A172 (cell line): ENCODE measurements around the gene ATAD1. TPM values are rescaled to one million over a fixed set of nuclear protein-coding genes. Genes with fewer than 3 reads are reported as not detected.
"Not testable (repeated sequence)": the region's sequence is repeated elsewhere in the genome, so short reads cannot be mapped to it uniquely, and the experiment has no call there.

Source experiments
- DNase-seq: peaks from one replicate; pipeline ENCODE4 v3.0.0-alpha.2; 2015; ENCODE audit warnings: low spot score
- total RNA-seq: library from RNA; depleted of rRNA; stranded (reverse); fragments of >200 nt; shearing (Covaris generic); gene quantifications from 2 replicates; pipeline ENCODE4 v1.2.3, GENCODE V29; 2014; rRNA removed

ATAD1 gene, protein sequence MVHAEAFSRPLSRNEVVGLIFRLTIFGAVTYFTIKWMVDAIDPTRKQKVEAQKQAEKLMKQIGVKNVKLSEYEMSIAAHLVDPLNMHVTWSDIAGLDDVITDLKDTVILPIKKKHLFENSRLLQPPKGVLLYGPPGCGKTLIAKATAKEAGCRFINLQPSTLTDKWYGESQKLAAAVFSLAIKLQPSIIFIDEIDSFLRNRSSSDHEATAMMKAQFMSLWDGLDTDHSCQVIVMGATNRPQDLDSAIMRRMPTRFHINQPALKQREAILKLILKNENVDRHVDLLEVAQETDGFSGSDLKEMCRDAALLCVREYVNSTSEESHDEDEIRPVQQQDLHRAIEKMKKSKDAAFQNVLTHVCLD
- 62.9 TPM in 2 replicates for total RNA-seq

DNA sequence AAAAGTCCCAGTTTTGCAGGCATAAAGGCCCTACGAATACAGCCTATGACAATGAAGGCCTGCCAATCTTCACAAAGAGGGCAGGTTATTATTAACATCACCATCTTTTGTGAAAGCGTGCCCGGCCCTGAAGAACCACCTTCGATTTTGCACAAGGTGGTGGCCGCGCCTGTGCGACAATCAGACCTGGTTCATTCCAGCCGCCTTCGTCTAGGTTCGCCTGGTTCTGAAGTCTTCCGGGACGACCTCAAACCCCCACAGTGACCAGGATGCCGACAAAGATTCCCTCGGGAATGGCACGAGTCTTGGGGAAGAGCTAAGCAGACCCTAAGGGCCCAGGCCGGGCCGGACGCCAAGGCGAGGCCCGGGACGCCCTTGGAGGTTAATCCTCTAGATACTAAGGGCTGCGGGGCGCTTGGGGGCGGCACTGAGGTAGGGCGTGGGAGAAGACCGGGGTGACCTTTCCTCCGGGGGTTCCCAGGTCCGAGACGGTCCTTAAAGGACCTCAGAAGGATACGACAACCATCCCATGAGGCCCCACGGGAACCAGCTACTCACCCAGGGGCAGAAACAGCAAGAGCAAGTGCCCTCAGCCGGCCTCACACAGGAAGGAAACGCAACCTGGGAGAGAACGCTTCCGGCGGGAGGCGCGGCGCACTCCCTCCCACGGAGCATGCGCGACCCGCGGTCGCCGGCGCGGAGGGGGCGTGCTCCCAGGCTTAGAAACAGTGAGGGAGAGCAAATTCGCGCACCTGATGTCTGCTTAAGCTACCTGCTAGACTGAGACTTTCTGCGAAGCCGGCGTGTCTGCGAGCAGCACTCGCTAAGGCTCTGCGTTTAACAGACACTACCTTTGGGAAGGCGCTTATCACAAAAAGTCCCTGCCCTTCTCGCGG, at the start of gene ATAD1:
TSS of gene ATAD1 (minus strand) at position 618 of the 896 bp plus-strand sequence. CDS start 3,627 bp downstream, outside the sequence.
- peak; percentile 77 for DNase-seq

DNA sequence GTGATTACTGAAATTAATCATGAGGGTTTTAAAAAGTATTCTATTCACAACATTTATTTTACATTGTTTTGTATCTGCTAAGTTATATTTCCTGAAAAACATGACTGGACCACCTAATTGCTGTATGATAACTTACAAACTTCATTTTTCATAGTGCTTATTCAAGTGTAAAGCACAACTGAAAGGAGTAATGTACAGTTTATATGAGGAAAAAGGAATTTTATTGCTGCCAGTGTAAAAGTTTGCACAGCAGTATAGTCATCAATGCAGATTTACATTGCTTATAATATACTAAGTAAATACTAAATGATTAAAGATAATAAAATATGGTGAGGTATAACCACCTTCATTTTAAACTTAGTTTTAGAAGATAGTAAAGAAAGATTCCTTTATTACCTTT, 49.4 kb upstream of the ATAD1 start:
- no peak for DNase-seq

DNA sequence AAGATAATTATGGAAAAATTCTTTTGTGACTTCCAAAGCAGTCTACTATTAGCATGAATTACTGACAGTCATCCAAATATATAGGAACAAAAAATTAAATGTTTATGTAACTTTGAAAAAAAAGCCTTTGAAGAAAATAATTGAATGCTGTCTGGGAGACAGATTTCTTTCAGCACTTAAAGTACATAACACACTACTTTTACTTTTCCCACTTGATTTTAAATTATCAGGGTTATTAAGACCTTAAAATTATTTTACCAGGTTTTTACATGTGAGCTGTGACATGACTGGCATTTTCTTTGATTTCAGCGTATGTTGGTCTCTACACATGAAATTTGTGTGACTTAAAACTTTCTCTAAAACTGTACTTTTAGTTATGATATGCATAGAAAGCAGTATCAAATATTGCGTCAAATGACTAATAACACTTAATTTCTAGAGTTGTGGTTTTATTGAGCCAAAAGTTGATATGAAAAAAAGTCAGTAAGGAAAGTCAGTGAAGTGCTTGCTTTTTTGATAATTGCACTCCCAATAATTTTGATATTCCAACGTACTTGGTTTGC, 48.5 kb upstream of the ATAD1 start:
- DNase-seq: no peak

DNA sequence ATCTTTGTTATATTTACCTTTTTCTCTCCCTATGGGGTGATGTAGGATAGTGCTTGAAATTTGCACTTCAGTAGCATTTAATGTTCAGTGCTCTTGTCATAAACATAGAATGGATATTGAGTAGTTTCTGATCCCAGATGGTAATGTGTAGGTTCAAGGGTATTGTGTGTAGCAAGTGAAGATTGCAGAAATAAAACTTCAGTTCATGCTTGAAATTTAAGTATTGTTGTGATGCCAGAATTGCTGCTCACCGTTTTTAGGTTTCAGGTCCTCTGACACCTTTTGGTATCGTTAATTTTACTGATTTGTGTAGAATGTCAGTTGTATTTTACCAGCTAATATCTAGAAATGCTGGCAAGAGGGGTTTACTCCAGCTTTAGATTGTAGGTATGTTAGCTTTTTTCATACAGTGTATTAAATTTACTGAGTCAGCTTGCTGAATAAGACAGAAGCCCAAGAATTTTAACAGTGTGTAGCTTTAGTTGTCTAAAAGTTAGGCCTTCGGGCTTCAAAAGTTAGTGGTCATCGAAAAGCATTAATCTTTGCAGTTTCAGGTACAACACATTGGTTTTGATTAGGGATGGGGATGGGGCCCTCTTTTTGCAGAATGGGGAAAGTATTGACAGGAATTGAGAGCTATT, 47.3 kb upstream of the ATAD1 start:
- DNase-seq: peak; percentile 18

DNA sequence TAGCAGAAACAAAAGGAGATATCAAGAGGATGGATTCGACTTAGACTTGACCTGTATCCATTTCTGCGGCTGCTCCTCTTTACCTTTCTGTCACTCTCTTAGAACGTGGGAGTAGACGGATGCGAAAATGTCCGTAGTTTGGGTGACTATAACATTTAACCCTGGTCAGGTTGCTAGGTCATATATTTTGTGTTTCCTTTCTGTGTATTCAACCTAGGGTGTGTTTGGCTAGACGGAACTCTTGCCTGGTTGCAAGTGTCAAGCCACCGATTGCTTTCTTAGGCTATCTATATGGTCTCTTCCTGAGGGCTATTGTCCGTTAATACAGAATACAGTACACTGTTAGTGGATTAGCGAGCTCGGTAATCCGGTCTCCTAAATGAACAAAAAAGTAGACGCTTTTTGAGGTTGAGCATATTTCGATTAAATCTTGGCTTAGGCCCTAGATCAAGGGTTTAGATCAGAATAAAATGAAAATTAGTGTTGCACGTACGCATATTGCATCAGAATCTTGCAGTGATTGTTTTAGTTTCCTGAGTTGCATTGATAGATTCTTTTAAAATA, 46.6 kb upstream of the ATAD1 start:
- DNase-seq: peak; percentile 39

DNA sequence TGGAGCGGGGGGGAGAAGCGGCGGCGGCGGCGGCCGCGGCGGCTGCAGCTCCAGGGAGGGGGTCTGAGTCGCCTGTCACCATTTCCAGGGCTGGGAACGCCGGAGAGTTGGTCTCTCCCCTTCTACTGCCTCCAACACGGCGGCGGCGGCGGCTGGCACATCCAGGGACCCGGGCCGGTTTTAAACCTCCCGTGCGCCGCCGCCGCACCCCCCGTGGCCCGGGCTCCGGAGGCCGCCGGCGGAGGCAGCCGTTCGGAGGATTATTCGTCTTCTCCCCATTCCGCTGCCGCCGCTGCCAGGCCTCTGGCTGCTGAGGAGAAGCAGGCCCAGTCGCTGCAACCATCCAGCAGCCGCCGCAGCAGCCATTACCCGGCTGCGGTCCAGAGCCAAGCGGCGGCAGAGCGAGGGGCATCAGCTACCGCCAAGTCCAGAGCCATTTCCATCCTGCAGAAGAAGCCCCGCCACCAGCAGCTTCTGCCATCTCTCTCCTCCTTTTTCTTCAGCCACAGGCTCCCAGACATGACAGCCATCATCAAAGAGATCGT, 46.0 kb upstream of the ATAD1 start:
- not testable (repeated sequence) for DNase-seq

DNA sequence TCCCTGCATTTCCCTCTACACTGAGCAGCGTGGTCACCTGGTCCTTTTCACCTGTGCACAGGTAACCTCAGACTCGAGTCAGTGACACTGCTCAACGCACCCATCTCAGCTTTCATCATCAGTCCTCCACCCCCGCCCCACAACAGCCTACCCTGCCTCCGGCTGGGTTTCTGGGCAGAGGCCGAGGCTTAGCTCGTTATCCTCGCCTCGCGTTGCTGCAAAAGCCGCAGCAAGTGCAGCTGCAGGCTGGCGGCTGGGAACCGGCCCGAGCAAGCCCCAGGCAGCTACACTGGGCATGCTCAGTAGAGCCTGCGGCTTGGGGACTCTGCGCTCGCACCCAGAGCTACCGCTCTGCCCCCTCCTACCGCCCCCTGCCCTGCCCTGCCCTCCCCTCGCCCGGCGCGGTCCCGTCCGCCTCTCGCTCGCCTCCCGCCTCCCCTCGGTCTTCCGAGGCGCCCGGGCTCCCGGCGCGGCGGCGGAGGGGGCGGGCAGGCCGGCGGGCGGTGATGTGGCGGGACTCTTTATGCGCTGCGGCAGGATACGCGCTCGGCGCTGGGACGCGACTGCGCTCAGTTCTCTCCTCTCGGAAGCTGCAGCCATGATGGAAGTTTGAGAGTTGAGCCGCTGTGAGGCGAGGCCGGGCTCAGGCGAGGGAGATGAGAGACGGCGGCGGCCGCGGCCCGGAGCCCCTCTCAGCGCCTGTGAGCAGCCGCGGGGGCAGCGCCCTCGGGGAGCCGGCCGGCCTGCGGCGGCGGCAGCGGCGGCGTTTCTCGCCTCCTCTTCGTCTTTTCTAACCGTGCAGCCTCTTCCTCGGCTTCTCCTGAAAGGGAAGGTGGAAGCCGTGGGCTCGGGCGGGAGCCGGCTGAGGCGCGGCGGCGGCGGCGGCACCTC, 45.3 kb upstream of the ATAD1 start, which contains the start of the genes KLLN and PTEN:
TSS of gene KLLN (minus strand) at position 481 of the 891 bp plus-strand sequence. CDS start 1,046 bp downstream, outside the sequence.
TSS of gene PTEN (plus strand) at position 573 of the 891 bp plus-strand sequence. CDS start 845 bp downstream, outside the sequence.
- peak; percentile 77 for DNase-seq

DNA sequence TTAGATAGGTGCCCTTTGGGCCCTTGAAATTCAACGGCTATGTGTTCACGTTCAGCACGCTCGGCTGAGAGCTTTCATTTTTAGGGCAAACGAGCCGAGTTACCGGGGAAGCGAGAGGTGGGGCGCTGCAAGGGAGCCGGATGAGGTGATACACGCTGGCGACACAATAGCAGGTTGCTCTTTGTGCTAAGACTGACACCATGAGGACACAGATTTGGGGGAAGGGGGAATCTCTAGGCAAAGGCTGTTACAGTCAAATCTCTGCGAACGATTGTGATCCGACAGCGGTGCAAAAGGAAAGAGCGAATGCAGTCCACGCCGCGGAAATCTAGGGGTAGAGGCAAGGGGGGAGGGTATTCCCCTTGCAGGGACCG, 44.6 kb upstream of the ATAD1 start:
- DNase-seq: no peak

DNA sequence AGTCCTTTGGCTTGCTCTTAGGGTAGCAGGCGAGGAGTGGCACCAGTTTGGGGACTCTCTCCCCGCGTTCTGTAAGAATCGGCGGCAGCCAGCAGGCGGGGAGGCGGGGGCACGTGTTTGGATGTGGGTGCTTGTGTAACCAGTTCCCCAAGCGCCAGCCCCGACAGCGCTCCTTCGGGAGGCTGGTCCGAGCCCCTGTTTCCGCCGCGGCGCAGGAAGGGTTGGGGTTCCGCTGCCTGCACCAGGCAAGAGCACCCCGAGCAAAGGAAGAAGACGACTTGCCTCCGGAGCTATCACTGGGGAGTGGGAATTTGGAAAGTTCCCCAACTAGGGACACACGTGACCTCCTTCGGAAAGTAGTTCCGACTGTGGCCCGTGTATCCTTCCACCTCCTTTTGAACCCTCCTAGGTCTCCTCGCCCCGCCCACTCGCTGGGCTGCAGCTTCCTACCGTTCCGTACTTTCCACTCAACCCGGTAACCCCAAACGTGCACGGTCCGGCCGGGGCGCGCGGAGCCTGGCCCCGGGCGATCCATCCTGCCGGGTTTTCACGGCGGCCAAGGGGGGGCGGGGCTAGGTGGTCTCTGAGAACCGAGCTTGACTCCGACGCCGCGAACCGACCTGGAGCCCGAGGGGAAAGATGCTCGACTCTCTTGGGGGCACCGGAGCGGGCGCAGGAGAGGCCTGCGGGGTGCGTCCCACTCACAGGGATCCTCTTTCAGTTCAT, 44.1 kb upstream of the ATAD1 start:
- peak; percentile 94 for DNase-seq

DNA sequence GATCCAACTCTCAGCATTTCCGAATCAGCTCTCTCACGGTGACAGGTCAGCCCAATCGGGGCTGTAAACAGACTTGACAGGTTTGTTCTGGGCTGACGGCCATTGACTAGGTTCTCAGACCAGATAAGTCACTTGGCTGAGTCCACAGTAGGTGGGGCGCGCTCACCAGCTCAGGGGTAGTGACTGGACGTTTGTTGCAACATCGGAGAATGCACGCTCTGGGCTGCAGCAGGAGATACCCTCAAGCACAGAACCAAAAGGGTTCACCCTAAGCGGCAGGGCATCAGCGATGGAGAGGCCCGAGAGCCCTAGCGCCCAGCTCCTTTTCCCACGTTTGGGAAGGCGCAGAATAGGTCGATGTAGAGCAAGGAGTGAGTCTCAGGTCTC, 43.5 kb upstream of the ATAD1 start:
- peak; percentile 70 for DNase-seq

DNA sequence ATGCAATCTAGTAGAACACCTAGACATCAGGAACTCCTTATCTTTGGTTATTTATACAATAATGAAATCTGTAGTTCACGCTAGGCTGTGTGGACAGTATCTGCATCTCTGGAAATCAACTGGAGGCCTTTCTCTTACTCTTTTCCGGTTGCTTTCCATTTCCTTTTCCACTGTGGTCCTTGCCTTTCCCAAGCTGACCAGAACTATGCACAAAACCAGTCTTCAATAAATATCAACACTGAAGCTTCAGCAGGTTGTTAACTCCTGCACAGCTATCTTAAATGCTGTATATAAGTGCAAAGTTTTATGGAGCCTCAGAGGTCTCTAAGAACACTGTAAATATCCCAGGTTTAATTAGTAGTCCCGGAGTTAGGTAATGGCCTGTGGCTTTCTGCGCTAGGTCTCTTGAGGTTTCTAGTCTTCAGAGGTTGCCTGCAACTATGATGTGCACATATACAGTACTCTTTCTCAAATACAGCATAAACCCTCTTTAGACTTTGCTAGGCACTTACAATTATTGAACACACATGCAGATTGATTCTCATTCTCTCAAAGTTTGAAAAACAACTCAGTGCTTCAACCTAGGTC, 42.9 kb upstream of the ATAD1 start:
- no peak for DNase-seq

DNA sequence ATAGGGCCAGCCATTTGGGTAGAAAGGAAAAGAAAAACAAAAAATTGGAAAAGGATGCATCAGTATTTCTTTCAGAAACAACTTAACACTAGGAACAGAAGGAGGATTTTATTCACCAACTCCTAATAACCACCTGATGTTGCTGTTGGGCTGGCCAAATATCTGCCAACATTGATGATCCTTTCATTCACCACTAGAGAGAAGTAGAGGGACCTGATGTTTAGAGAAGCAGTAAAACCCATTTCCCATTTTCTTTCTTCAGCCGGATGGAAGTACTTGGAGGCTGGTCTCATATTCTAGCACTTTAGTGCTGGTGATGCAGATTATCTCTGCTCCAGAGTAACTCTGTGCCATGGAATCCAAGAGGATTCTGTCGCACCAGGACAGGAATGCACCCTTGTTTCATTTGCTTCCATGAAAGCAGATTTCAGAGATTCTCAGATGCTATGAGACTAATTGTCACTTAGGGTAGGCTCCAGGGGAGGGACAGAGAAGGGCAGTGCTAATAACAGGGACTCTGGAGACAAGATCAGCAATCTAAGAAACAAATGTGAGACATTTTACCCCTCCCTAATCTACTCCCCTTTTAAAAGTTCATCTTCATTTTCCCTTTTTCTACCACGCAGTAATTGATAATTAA, 42.2 kb upstream of the ATAD1 start:
- peak; percentile 55 for DNase-seq

DNA sequence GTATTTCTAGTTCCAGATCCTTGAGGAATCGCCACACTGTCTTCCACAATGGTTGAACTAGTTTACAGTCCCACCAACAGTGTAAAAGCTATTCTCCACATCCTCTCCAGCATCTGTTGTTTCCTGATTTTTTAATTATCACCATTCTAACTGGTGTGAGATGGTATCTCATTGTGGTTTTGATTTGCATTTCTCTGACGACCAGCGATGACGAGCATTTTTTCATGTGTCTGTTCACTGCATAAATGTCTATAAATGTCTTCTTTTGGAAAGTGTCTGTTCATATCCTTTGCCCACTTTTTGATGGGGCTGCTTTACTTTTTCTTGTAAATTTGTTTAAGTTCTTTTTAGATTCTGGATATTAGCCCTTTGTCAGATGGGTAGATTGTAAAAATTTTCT, 37.6 kb upstream of the ATAD1 start:
- not testable (repeated sequence) for DNase-seq

DNA sequence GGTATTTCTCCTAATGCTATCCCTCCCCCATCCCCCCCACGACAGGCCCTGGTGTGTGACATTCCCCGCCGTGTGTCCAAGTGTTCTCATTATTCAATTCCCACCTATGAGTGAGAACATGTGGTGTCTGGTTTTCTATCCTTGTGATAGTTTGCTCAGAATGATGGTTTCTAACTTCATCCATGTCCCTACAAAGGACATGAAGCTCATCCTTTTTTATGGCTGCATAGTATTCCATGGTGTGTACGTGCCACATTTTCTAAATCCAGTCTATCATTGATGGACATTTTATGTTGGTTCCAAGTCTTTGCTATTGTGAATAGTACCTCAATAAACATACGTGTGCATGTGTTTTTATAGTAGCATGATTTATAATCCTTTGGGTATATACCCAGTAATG, 37.2 kb upstream of the ATAD1 start:
- not testable (repeated sequence) for DNase-seq

DNA sequence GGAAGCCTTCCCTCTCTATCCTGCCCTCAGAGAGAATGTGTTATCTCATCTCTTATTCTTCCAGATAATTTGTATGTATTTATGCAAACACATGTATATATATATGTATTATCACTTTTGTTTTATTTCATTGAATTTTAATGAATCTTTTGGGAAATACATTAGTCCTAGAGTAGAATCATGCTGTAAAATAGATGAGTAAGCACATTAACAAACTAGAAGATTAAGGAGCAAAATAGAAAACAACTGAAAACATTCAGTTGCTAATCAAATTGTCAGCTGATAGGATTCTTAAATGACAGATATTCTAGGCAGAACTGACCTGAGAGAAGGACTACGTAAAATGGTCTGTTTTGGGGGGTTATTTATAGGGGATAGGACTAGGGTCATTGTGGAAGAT, 34.1 kb upstream of the ATAD1 start:
- no peak for DNase-seq

DNA sequence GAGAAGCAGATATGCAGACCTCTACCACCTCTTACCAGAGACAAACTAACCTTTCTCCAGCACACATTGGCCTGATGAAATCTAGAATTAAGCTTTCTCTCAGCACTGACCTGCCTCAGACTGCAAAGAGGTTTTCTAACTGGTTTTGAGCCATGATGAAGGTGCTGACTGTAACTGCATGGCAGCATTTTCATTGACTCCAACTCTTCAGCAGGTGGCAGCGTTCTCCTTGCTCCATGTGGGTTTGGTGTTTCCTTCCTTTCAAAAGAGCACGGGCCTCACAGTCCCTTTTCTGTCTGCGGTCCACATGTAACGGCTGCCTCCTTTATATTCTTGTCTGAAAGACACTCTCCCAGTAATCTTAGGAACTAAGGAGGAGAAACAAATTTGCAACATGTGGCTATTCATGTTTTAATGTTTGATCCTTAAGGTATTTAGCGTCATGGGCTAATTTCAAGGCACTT, 32.7 kb upstream of the ATAD1 start:
- peak; percentile 75 for DNase-seq

DNA sequence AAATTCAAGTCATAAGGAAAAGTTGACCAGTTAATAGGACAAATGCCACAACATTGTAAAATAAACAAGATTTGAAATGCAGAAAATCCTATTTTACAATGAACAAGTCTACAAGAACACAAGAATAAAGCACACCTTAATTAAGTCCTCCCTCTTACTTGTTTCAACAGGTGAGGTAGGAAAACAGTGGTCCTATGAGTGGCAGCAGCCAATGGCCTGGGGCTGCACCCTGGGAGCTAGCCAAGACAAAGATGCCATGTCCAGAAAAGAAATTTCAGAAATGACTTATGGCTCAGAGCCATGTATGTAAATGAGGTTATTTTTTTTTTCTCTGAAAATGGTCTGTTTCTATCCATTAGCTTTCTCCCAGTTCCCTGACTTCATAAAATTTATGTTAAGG, 31.0 kb upstream of the ATAD1 start:
- no peak for DNase-seq

DNA sequence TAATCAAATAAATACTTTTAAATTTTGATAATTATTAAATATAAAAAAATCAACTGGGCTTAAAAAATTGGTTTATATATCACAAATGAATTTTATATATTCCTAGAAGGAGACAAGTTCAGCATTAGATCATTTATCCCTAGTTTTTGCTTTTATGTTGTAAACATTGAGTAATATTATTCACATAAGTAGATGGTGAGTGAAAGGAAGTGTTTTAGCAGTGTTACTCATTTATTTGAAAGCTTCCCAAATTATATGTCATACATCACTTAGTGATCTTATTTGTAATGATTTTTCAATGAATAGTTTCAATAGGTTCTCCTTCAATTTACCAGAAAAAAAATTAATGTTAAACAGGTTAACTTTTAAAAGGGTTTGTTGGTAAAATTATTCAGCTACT, 29.5 kb upstream of the ATAD1 start:
- DNase-seq: no peak
